Measurements from ENCODE around the gene GRIK4.

GRIK4 gene

GRCh38 chr11:120505801-120506425 lies 5.6 kb upstream of the GRIK4 start:
- ChIA-PET CTCF (interaction anchor here (8.0 kb wide), 1 partner anchor 177 kb away, joined by 249 read pairs; no protein-coding TSS in a partner anchor), POLR2A (no interaction called here)
- no peak for DNase-seq (ENCODE audit: low read depth, low spot score)
- no peak for TF ChIP-seq CTCF (IDR thresholded peaks at IDR 0.05; ENCODE audit: insufficient read depth, low read length, missing control alignments)
- no peak overlapping the region for H3K4me3 ChIP-seq (ENCODE audit: low read depth, low read length)

GRCh38 chr11:120509346-120510053 lies 2.0 kb upstream of the GRIK4 start:
- POLR2A ChIA-PET = no interaction called here
- CTCF ChIA-PET = interaction anchor here (1.0 to 8.0 kb wide), 13 partner anchors 8 to 602 kb away, joined by 3 to 249 read pairs (median 6); no protein-coding TSS in a partner anchor
- no peak for DNase-seq (ENCODE audit: low read depth, low spot score)
- H3K4me3 ChIP-seq (ENCODE audit: low read depth, low read length) = no peak overlapping the region
- TF ChIP-seq CTCF (IDR thresholded peaks at IDR 0.05; ENCODE audit: insufficient read depth, low read length, missing control alignments) = no peak

GRCh38 chr11:120510406-120511115 lies 987 bp upstream of the GRIK4 start:
- DNase-seq (ENCODE audit: low read depth, low spot score) = no peak
- H3K4me3 ChIP-seq (ENCODE audit: low read depth, low read length) = no peak overlapping the region
- ChIA-PET POLR2A (no interaction called here), CTCF (interaction anchor here (0.6 to 8.0 kb wide), 38 partner anchors 9 to 1994 kb away, joined by 3 to 249 read pairs (median 4); partner anchors contain the start of gene ARHGEF12)
- TF ChIP-seq CTCF (IDR thresholded peaks at IDR 0.05; ENCODE audit: insufficient read depth, low read length, missing control alignments) = no peak

GRCh38 chr11:120511820-120512738 lies 531 bp downstream of the GRIK4 start:
- TF ChIP-seq CTCF (IDR thresholded peaks at IDR 0.05; ENCODE audit: insufficient read depth, low read length, missing control alignments) = no peak
- peak overlapping the region; percentile 33 for H3K4me3 ChIP-seq (ENCODE audit: low read depth, low read length)
- ChIA-PET CTCF (interaction anchor here (0.7 to 8.0 kb wide), 27 partner anchors 10 to 682 kb away, joined by 3 to 249 read pairs (median 6); partner anchors contain the start of gene ARHGEF12), POLR2A (no interaction called here)
- no peak for DNase-seq (ENCODE audit: low read depth, low spot score)

GRCh38 chr11:120512739-120513435 lies 1.3 kb downstream of the GRIK4 start:
- POLR2A ChIA-PET = no interaction called here
- DNase-seq (ENCODE audit: low read depth, low spot score) = no peak
- peak; percentile 7 for TF ChIP-seq CTCF (IDR thresholded peaks at IDR 0.05; ENCODE audit: insufficient read depth, low read length, missing control alignments)
- CTCF ChIA-PET = interaction anchor here (0.9 to 2.5 kb wide), 8 partner anchors 13 to 290 kb away, joined by 3 to 14 read pairs (median 6); no protein-coding TSS in a partner anchor
- H3K4me3 ChIP-seq (ENCODE audit: low read depth, low read length) = no peak overlapping the region

Data from AG04449 (cell line).